CD4-positive, CD25-positive, alpha-beta regulatory T cell (primary cell): ENCODE results near the gene SPRED3. TPM values are rescaled to one million over a fixed set of nuclear protein-coding genes. Genes with fewer than 3 reads are reported as not detected.

Source experiments
- ATAC-seq, 2 donors: fragments of 150-1000 bp; cut with Tn5 transposase; one replicate each; pipeline ENCODE4 v1.10.0; 2021; ENCODE audit warnings: low read depth in 2 of 2, moderate number of reproducible peaks in 2 of 2, moderate library complexity in 1 of 2
- DNase-seq, 3 donors: peaks; one replicate each; pipeline versions ENCODE4 v3.0.0 to v3.0.0-alpha.2; 2012 to 2022; ENCODE audit warnings: mixed read lengths in 1 of 3
- H3K27ac ChIP-seq: one replicate; pipeline ENCODE4 v1.7.0; 2013; ENCODE audit warnings: mild to moderate bottlenecking, low read length; ENCODE audit not compliant: insufficient read depth, poor library complexity, severe bottlenecking
- H3K27me3 ChIP-seq: one replicate; pipeline ENCODE4 v1.7.0; 2013; ENCODE audit warnings: low read length; ENCODE audit not compliant: control insufficient read depth, insufficient read depth
- H3K36me3 ChIP-seq: one replicate; pipeline ENCODE4 v1.7.0; 2013; ENCODE audit warnings: mild to moderate bottlenecking, low read length, moderate library complexity; ENCODE audit not compliant: control insufficient read depth, insufficient read depth
- H3K4me1 ChIP-seq: 2 replicates; pipeline ENCODE4 v1.7.0; 2013; ENCODE audit warnings: mild to moderate bottlenecking, low read length; ENCODE audit not compliant: insufficient read depth, control insufficient read depth, poor library complexity, severe bottlenecking
- H3K4me3 ChIP-seq: one replicate; pipeline ENCODE4 v1.7.0; 2013; ENCODE audit warnings: low read depth, mild to moderate bottlenecking, low read length, moderate library complexity
- H3K9me3 ChIP-seq, 2 experiments: 1 replicate in 1 of 2; 2 replicates in 1 of 2; pipeline ENCODE4 v1.7.0; 2013; ENCODE audit warnings: low read length in 2 of 2, mild to moderate bottlenecking in 1 of 2, moderate library complexity in 1 of 2; ENCODE audit not compliant: control insufficient read depth in 2 of 2
- H3K27ac Mint-ChIP-seq, 3 donors: one replicate each; pipeline ENCODE4 v1.8.0; 2020 to 2022; ENCODE audit warnings: mild to moderate bottlenecking in 3 of 3, mixed read lengths in 3 of 3, moderate library complexity in 2 of 3
- H3K27me3 Mint-ChIP-seq: one replicate; pipeline ENCODE4 v1.8.0; 2022; ENCODE audit warnings: mild to moderate bottlenecking, mixed read lengths
- H3K36me3 Mint-ChIP-seq: one replicate; pipeline ENCODE4 v1.8.0; 2020; ENCODE audit warnings: mixed read lengths
- H3K4me1 Mint-ChIP-seq, 4 donors: one replicate each; pipeline ENCODE4 v1.8.0; 2020 to 2022; ENCODE audit warnings: mixed read lengths in 4 of 4, mild to moderate bottlenecking in 1 of 4
- H3K4me3 Mint-ChIP-seq, 4 donors: one replicate each; pipeline ENCODE4 v1.8.0; 2020 to 2022; ENCODE audit warnings: mild to moderate bottlenecking in 4 of 4, mixed read lengths in 4 of 4, moderate library complexity in 3 of 4
- H3K9me3 Mint-ChIP-seq, 7 donors: one replicate each; pipeline ENCODE4 v1.8.0; 2020 to 2022; ENCODE audit warnings: mixed read lengths in 7 of 7, mild to moderate bottlenecking in 3 of 7, moderate library complexity in 2 of 7
- polyA plus RNA-seq, 4 donors: library from polyadenylated mRNA; unstranded; fragments of 300-500 nt; fragmentation: Illumina TruSeq; gene quantifications; one replicate each; pipeline ENCODE4 v1.2.3, GENCODE V29; 2021
- total RNA-seq: library from RNA; stranded (reverse); gene quantifications from one replicate; pipeline ENCODE4 v1.2.3, GENCODE V29; 2022

SPRED3 gene
- total and polyA plus RNA-seq, 5 donors from 2014 or later: 0.06 to 1.3 (median 0.10) TPM; not detected in 1

DNA sequence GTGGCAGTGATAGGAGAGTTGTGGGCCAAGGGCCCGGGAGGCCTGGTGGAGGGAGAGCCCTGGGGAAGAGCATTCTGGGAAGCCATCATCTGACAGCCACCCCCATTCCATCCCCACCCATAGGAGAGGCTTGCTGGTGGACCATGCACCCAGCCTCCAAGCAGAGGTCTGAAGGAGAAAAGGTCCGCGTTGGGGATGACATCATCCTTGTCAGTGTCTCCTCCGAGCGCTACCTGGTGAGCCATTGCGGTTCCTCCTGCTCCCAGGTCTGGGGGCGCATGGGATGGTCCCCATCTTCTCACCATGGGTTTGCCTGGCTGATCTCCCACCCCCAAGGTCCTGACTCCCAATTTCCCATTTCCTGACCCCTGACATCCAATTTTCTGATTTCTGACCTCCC lies 55.5 kb downstream of the SPRED3 start:
- H3K4me1 ChIP-seq: no peaks in the 10 kb centered on the region
- H3K4me3 ChIP-seq: no peak overlapping the region
- H3K36me3 ChIP-seq: no peaks in the 10 kb centered on the region
- Mint-ChIP-seq H3K36me3 (peaks cover 4% of the 10 kb centered on the region), H3K27me3 (no peaks in the 10 kb centered on the region), H3K27ac (no peak overlapping the region), H3K4me1 (peaks cover 0 to 3% (median 1%) of the 10 kb centered on the region in 4 donors), H3K4me3 (no peak overlapping the region), H3K9me3 (peaks cover 0 to 2% (median 0%) of the 10 kb centered on the region in 7 donors)
- no peak for DNase-seq
- H3K9me3 ChIP-seq: no peaks in the 10 kb centered on the region
- ATAC-seq: no peak
- no peaks in the 10 kb centered on the region for H3K27me3 ChIP-seq
- H3K27ac ChIP-seq: no peak overlapping the region

DNA sequence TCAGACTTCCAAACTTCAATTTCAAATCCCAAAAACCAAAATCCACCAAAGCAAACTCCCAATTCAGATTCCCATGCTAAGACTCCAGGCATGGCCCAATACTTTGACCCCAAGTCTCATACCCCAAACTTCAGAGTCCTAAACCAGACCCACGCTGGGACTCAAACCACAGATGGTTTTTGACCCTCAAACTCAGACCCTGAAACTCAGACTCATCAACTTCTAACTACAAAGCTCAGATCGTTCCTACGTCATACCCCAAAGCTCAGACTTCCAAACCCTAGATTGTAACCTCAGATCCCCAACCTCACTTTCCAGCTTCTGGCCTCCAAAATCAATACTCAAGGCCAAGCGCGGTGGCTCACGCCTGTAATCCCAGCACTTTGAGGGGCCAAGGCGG lies 56.9 kb downstream of the SPRED3 start:
- H3K4me3 ChIP-seq: no peak overlapping the region
- no peak overlapping the region for H3K27ac Mint-ChIP-seq
- ATAC-seq (no peak), DNase-seq (no peak)
- H3K9me3 ChIP-seq: no peaks in the 10 kb centered on the region
- H3K4me1 Mint-ChIP-seq: peaks cover 0 to 3% (median 1%) of the 10 kb centered on the region in 4 donors
- H3K27me3 ChIP-seq: no peaks in the 10 kb centered on the region
- peaks cover 7% of the 10 kb centered on the region for H3K36me3 Mint-ChIP-seq
- H3K27me3 Mint-ChIP-seq: no peaks in the 10 kb centered on the region
- H3K4me1 ChIP-seq: no peaks in the 10 kb centered on the region
- no peak overlapping the region for H3K4me3 Mint-ChIP-seq
- H3K9me3 Mint-ChIP-seq: peaks cover 0 to 3% (median 0%) of the 10 kb centered on the region in 7 donors
- no peak overlapping the region for H3K27ac ChIP-seq
- no peaks in the 10 kb centered on the region for H3K36me3 ChIP-seq

DNA sequence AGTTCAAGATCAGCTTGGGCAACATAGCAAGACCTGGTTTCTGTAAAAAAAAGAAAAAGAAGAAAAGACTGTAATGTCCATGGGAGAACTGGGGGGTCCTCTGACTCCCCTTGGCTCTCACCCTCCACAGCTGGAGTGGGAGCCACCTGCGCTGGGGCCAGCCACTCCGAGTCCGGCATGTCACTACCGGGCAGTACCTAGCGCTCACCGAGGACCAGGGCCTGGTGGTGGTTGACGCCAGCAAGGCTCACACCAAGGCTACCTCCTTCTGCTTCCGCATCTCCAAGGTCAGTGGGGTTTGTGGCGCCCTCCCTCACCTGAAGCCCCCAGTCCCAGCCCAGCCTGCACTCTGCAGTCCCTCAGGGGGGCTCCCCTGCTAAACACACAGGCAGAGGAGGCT lies 59.7 kb downstream of the SPRED3 start:
- ATAC-seq: no peak
- no peak for DNase-seq
- Histone ChIP-seq H3K4me1 (no peaks in the 10 kb centered on the region), H3K4me3 (no peak overlapping the region), H3K9me3 (no peaks in the 10 kb centered on the region), H3K36me3 (no peaks in the 10 kb centered on the region), H3K27ac (no peak overlapping the region), H3K27me3 (no peaks in the 10 kb centered on the region)
- peaks cover 0 to 2% (median 0%) of the 10 kb centered on the region in 4 donors for H3K4me1 Mint-ChIP-seq
- no peak overlapping the region for H3K4me3 Mint-ChIP-seq
- no peak overlapping the region for H3K27ac Mint-ChIP-seq
- H3K9me3 Mint-ChIP-seq: peaks cover 0 to 3% (median 0%) of the 10 kb centered on the region in 7 donors
- H3K27me3 Mint-ChIP-seq: no peaks in the 10 kb centered on the region
- peaks cover 7% of the 10 kb centered on the region for H3K36me3 Mint-ChIP-seq

Other genes with a start within 250 kb of the SPRED3 start
- not detected for gene DPF1, start 164.5 kb upstream of the SPRED3 start, total RNA-seq
- gene DPF1, start 164.5 kb upstream of the SPRED3 start, polyA plus RNA-seq: not detected
- gene PPP1R14A, start 132.3 kb upstream of the SPRED3 start, total RNA-seq: 1.2 TPM
- gene PPP1R14A, start 132.3 kb upstream of the SPRED3 start, polyA plus RNA-seq: not detected
- 15.6 TPM for gene SPINT2, start 124.1 kb upstream of the SPRED3 start, total RNA-seq
- 10 to 100 TPM; 36.0 to 70.4 (median 53.5) TPM for gene SPINT2, start 124.1 kb upstream of the SPRED3 start, polyA plus RNA-seq
- gene C19orf33, start 84.4 kb upstream of the SPRED3 start, total RNA-seq: not detected
- gene C19orf33, start 84.4 kb upstream of the SPRED3 start, polyA plus RNA-seq: not detected
- gene YIF1B, start 72.8 kb upstream of the SPRED3 start, total RNA-seq: 22.9 TPM
- gene YIF1B, start 72.8 kb upstream of the SPRED3 start, polyA plus RNA-seq: 10 to 100 TPM; 34.4 to 47.7 (median 36.8) TPM
- gene KCNK6, start 68.9 kb upstream of the SPRED3 start, total RNA-seq: 8.7 TPM
- 1 to 10 TPM; 2.6 to 4.6 (median 2.7) TPM for gene KCNK6, start 68.9 kb upstream of the SPRED3 start, polyA plus RNA-seq
- 12.6 TPM for gene CATSPERG, start 52.9 kb upstream of the SPRED3 start, total RNA-seq
- 1 to 10 TPM; 1.0 to 4.3 (median 1.9) TPM for gene CATSPERG, start 52.9 kb upstream of the SPRED3 start, polyA plus RNA-seq
- 104 TPM for gene PSMD8, start 14.1 kb upstream of the SPRED3 start, total RNA-seq
- 100 to 1,000 TPM; 177 to 254 (median 222) TPM for gene PSMD8, start 14.1 kb upstream of the SPRED3 start, polyA plus RNA-seq
- 0.91 TPM for gene GGN, start 663 bp upstream of the SPRED3 start, total RNA-seq
- not detected for gene GGN, start 663 bp upstream of the SPRED3 start, polyA plus RNA-seq
- gene FAM98C, start 14.4 kb downstream of the SPRED3 start, total RNA-seq: 41.3 TPM
- 10 to 100 TPM; 17.2 to 20.8 (median 19.8) TPM for gene FAM98C, start 14.4 kb downstream of the SPRED3 start, polyA plus RNA-seq
- gene RASGRP4, start 37.5 kb downstream of the SPRED3 start, total RNA-seq: 10.9 TPM
- gene RASGRP4, start 37.5 kb downstream of the SPRED3 start, polyA plus RNA-seq: 1 to 10 TPM; 1.6 to 9.3 (median 5.0) TPM
- 4.9 TPM for gene RYR1, start 45.0 kb downstream of the SPRED3 start, total RNA-seq
- gene RYR1, start 45.0 kb downstream of the SPRED3 start, polyA plus RNA-seq: under 1 TPM; 0.07 to 0.65 (median 0.34) TPM
- 310 TPM for gene MAP4K1, start 229.3 kb downstream of the SPRED3 start, total RNA-seq
- gene MAP4K1, start 229.3 kb downstream of the SPRED3 start, polyA plus RNA-seq: 100 to 1,000 TPM; 117 to 164 (median 140) TPM
- 319 TPM for gene EIF3K, start 230.5 kb downstream of the SPRED3 start, total RNA-seq
- gene EIF3K, start 230.5 kb downstream of the SPRED3 start, polyA plus RNA-seq: 100 to 1,000 TPM; 429 to 508 (median 476) TPM